LoVo (cell line): ENCODE data around the gene CNOT3.
A peak's percentile ranks its signal among the peaks of the same experiment; 100 is the strongest.
"Not testable (repeated sequence)": the region's sequence is repeated elsewhere in the genome, so short reads cannot be mapped to it uniquely, and the experiment has no call there.

Experiments used
- DNase-seq: peaks from one replicate; pipeline ENCODE4 v3.0.0-alpha.2; 2016; ENCODE audit warnings: low spot score

The CNOT3 gene

GRCh38 chr19:54171736-54172431 lies 34.3 kb downstream of the CNOT3 start:
- DNase-seq, result not testable (repeated sequence)

- DNase-seq, result peak; percentile 77
These were observed 35.2 kb downstream of the CNOT3 start, which contains the start of gene TMC4 for GRCh38 chr19:54172471-54173358. Gene TMC4, minus strand, starts transcription at chr19:54173160. Its CDS starts 43 bp downstream, at chr19:54173117.

- no peak for DNase-seq
These were observed 35.8 kb downstream of the CNOT3 start for GRCh38 chr19:54173359-54173699.

- DNase-seq, result no peak
These were observed 36.6 kb downstream of the CNOT3 start for GRCh38 chr19:54173951-54174834.

GRCh38 chr19:54178581-54179261 lies 41.2 kb downstream of the CNOT3 start:
- no peak for DNase-seq

- DNase-seq, result no peak
These were observed 41.8 kb downstream of the CNOT3 start for GRCh38 chr19:54179262-54179852.

GRCh38 chr19:54179921-54180461 lies 42.4 kb downstream of the CNOT3 start:
- DNase-seq, result no peak

- no peak for DNase-seq
These were observed 43.1 kb downstream of the CNOT3 start for GRCh38 chr19:54180691-54181091.

- DNase-seq, result not testable (repeated sequence)
These were observed 44.3 kb downstream of the CNOT3 start for GRCh38 chr19:54181894-54182293.

- DNase-seq, result no peak
These were observed 45.9 kb downstream of the CNOT3 start for GRCh38 chr19:54183431-54183830.

- no peak for DNase-seq
These were observed 48.8 kb downstream of the CNOT3 start for GRCh38 chr19:54186351-54186750.

GRCh38 chr19:54186934-54187381 lies 49.4 kb downstream of the CNOT3 start:
- no peak for DNase-seq

GRCh38 chr19:54188215-54188871 lies 50.8 kb downstream of the CNOT3 start:
- DNase-seq, result no peak

- DNase-seq, result no peak
These were observed 51.7 kb downstream of the CNOT3 start, which contains the start of gene MBOAT7 for GRCh38 chr19:54189145-54189734. Gene MBOAT7, minus strand, starts transcription at chr19:54189580. Its CDS starts 1,072 bp downstream, at chr19:54188508.

GRCh38 chr19:54189735-54190502 lies 52.4 kb downstream of the CNOT3 start:
- peak; percentile 100 for DNase-seq

- peak; percentile 98 for DNase-seq
These were observed 53.0 kb downstream of the CNOT3 start for GRCh38 chr19:54190503-54191010.

GRCh38 chr19:54191011-54191810 lies 53.6 kb downstream of the CNOT3 start, which contains the start of gene TSEN34:
Gene TSEN34, plus strand, starts transcription at chr19:54191308. Its CDS starts 57 bp downstream, at chr19:54191365.
- DNase-seq, result peak; percentile 87
